Erythroblast (primary cell): Measurements from ENCODE around the gene CACNA1C.

Experiments used
- GATA1 ChIP-seq: IDR thresholded peaks from 2 replicates; pipeline ENCODE4 v1.6.1; 2011; ENCODE audit warnings: low read depth, mild to moderate bottlenecking, control low read depth, low read length, moderate library complexity
- POLR2A ChIP-seq: IDR thresholded peaks from 2 replicates; pipeline ENCODE4 v1.6.1; 2011; ENCODE audit warnings: mild to moderate bottlenecking, low read length

- TF ChIP-seq POLR2A (no peak), GATA1 (no peak)
Measured at GRCh38 chr12:2520722-2521246, 468.0 kb downstream of the CACNA1C start.
